ENCODE results near the gene PNPO.

The PNPO gene

DNA sequence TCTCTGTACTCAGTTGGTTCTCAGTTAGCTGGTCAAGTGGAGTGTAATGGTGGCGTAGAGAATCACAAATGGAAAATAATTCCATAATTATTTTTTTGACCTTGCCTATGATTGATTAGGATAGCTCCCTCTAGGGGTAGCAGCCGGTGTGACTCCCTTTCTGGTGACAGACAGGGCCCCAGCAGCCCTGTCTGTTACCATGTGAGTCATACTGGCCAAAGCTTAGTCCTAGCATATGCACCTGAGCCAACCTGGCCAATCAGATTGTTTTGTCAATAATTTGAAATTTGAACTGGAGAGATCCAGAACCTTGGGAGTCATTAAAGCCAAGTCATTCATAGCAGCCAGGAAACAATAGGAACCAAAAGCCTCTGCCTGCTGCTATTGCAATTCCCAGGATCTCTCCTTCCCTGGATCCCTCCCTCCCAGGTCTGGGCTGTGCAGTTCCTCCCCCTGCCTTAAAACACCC, 5.6 kb downstream of the PNPO start:
- Histone ChIP-seq H3K36me3 (peaks cover 0 to 40% (median 9%) of the 10 kb centered on the region in 3 donors), H3K4me3 (no peak overlapping the region), H3K27me3 (no peaks in the 10 kb centered on the region), H3K27ac (peak overlapping the region in 1 of 2 donors; percentile 0), H3K4me1 (peaks cover 0 to 46% (median 23%) of the 10 kb centered on the region in 4 donors), H3K9me3 (no peaks in the 10 kb centered on the region)
- TF ChIP-seq CTCF (IDR thresholded peaks at IDR 0.05): peak; percentile 65 to 84
- intact Hi-C loops (cut with DNase I; ENCODE audit: low total_unique reads): loop anchor here (5.0 kb wide), 1 partner anchor 105 kb away; the partner anchor contains the start of gene SCRN2
- DNase-seq: peak; percentile 77 to 81

GRCh38 chr17:47948706-47949196, 7.4 kb downstream of the PNPO start:
- H3K27me3 ChIP-seq: no peaks in the 10 kb centered on the region
- no peak for TF ChIP-seq CTCF (IDR thresholded peaks at IDR 0.05)
- peaks cover 0 to 43% (median 9%) of the 10 kb centered on the region in 3 donors for H3K36me3 ChIP-seq
- peaks cover 0 to 34% (median 16%) of the 10 kb centered on the region in 4 donors for H3K4me1 ChIP-seq
- intact Hi-C loops (cut with DNase I; ENCODE audit: low total_unique reads): loop anchor here (5.0 kb wide), 1 partner anchor 106 kb away; the partner anchor contains the start of gene SCRN2
- H3K9me3 ChIP-seq: no peaks in the 10 kb centered on the region
- DNase-seq: no peak
- H3K27ac ChIP-seq: peak overlapping the region; percentile 54 to 67
- no peak overlapping the region for H3K4me3 ChIP-seq

GRCh38 chr17:47949197-47949759, 7.9 kb downstream of the PNPO start:
- DNase-seq: peak; percentile 80 to 86
- Histone ChIP-seq H3K9me3 (no peaks in the 10 kb centered on the region), H3K27me3 (no peaks in the 10 kb centered on the region), H3K4me3 (peak overlapping the region; percentile 32 to 47), H3K4me1 (peaks cover 0 to 32% (median 16%) of the 10 kb centered on the region in 4 donors), H3K27ac (peak overlapping the region; percentile 54 to 67), H3K36me3 (peaks cover 0 to 38% (median 5%) of the 10 kb centered on the region in 3 donors)
- intact Hi-C loops (cut with DNase I; ENCODE audit: low total_unique reads): loop anchor here (5.0 kb wide), 1 partner anchor 107 kb away; the partner anchor contains the start of gene SCRN2
- TF ChIP-seq CTCF (IDR thresholded peaks at IDR 0.05): peak; percentile 81 to 90

DNA sequence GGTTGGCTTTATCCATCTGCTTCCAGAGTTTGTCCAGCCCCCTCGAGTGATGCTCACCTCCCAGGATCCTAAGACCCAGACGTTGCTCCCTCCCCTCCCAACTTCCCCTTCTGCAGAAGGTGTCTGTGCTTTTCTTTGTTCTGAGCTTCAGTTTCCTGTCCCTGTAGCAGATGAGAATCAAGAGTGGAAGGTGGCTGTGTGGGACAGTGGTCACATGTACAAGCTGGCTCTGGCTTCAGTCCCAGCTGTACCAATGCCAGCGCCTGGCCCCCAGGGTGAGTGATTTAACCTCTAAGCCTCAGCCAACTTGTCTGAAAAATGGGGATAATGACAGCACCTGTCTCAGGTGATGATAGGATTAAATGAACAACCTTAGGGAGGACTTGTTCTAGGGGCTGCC, 8.6 kb downstream of the PNPO start:
- H3K4me1 ChIP-seq: peaks cover 0 to 27% (median 16%) of the 10 kb centered on the region in 4 donors
- intact Hi-C loops (cut with DNase I; ENCODE audit: low total_unique reads): loop anchor here (5.0 kb wide), 1 partner anchor 108 kb away; the partner anchor contains the start of gene SCRN2
- DNase-seq: no peak
- H3K36me3 ChIP-seq: peaks cover 0 to 31% (median 0%) of the 10 kb centered on the region in 3 donors
- H3K27ac ChIP-seq: peak overlapping the region; percentile 54 to 67
- H3K4me3 ChIP-seq: no peak overlapping the region
- no peak for TF ChIP-seq CTCF (IDR thresholded peaks at IDR 0.05)
- no peaks in the 10 kb centered on the region for H3K9me3 ChIP-seq
- no peaks in the 10 kb centered on the region for H3K27me3 ChIP-seq

DNA sequence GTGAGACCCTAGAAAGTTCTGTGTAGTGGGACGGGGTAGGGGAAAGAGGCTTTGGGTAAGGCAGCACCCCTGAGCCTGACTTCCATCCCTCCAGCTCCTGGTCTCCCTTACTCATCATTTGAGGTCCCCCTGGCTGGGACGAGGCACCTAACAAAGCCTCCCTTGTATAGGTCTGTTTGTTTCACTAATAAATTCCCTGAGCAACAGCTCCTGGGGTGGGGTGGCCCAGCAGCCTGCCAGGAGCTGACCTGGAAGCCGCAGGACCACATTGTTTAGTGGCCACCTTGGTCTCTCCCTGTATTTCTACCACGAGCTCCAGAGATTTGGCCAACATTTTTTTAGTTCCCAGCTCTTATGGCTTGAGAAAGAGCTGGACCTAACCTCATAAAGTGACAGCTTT, 9.1 kb downstream of the PNPO start:
- H3K27ac ChIP-seq: no peak overlapping the region
- no peaks in the 10 kb centered on the region for H3K9me3 ChIP-seq
- peaks cover 0 to 26% (median 0%) of the 10 kb centered on the region in 3 donors for H3K36me3 ChIP-seq
- peaks cover 0 to 25% (median 13%) of the 10 kb centered on the region in 4 donors for H3K4me1 ChIP-seq
- intact Hi-C loops (cut with DNase I; ENCODE audit: low total_unique reads): no loop called here
- H3K27me3 ChIP-seq: no peaks in the 10 kb centered on the region
- TF ChIP-seq CTCF (IDR thresholded peaks at IDR 0.05): no peak
- no peak for DNase-seq
- H3K4me3 ChIP-seq: no peak overlapping the region

Data from tibial artery (tissue), 4 donors.